CD4-positive, alpha-beta memory T cell (primary cell): ENCODE measurements around the gene MLLT1. TPM values are rescaled to one million over a fixed set of nuclear protein-coding genes. Genes with fewer than 3 reads are reported as not detected.

Source experiments
- CTCF ChIA-PET: fragments of 350-600 bp; sonication (Branson Sonifier 250); formaldehyde crosslinking; loops from one replicate; lab custom pipeline; 2021; ENCODE audit warnings: inconsistent platforms; ENCODE audit not compliant: partially characterized antibody; lab: Charles Lee
- POLR2A ChIA-PET: fragments of 350-600 bp; sonication (Branson Sonifier 250); formaldehyde crosslinking; loops from one replicate; lab custom pipeline; 2021; ENCODE audit not compliant: partially characterized antibody; lab: Charles Lee
- DNase-seq, 5 donors: peaks; one replicate each; pipeline versions ENCODE4 v3.0.0 to v3.0.0-alpha.2; 2020 to 2022; ENCODE audit warnings: mixed read lengths in 1 of 5
- H3K27ac ChIP-seq: one replicate; pipeline ENCODE4 v1.7.0; 2013; ENCODE audit warnings: low read depth, low read length
- H3K27me3 ChIP-seq: 2 replicates; pipeline ENCODE4 v1.7.0; 2013; ENCODE audit warnings: mild to moderate bottlenecking, low read length, moderate library complexity; ENCODE audit not compliant: insufficient read depth
- H3K36me3 ChIP-seq: 2 replicates; pipeline ENCODE4 v1.7.0; 2013; ENCODE audit warnings: mild to moderate bottlenecking, low read length, moderate library complexity; ENCODE audit not compliant: insufficient read depth
- H3K4me1 ChIP-seq: 2 replicates; pipeline ENCODE4 v1.7.0; 2013; ENCODE audit warnings: mild to moderate bottlenecking, low read length, moderate library complexity; ENCODE audit not compliant: insufficient read depth
- H3K4me3 ChIP-seq, 2 donors: one replicate each; pipeline ENCODE4 v1.7.0; 2013; ENCODE audit warnings: low read length in 2 of 2, mild to moderate bottlenecking in 1 of 2
- H3K9me3 ChIP-seq, 2 donors: one replicate each; pipeline ENCODE4 v1.7.0; 2013; ENCODE audit warnings: low read length in 2 of 2, control low read depth in 1 of 2; ENCODE audit not compliant: control insufficient read depth in 1 of 2
- H3K27ac Mint-ChIP-seq, 7 donors: one replicate each; pipeline ENCODE4 v1.8.0; 2020 to 2021; ENCODE audit warnings: mixed read lengths in 7 of 7, mild to moderate bottlenecking in 6 of 7, inconsistent platforms in 3 of 7, moderate library complexity in 3 of 7
- H3K27me3 Mint-ChIP-seq, 2 donors: one replicate each; pipeline ENCODE4 v1.8.0; 2020 to 2021; ENCODE audit warnings: mixed read lengths in 2 of 2
- H3K36me3 Mint-ChIP-seq, 2 donors: one replicate each; pipeline ENCODE4 v1.8.0; 2020 to 2021; ENCODE audit warnings: mixed read lengths in 2 of 2, inconsistent platforms in 1 of 2, mild to moderate bottlenecking in 1 of 2
- H3K4me1 Mint-ChIP-seq, 4 donors: one replicate each; pipeline ENCODE4 v1.8.0; 2020 to 2021; ENCODE audit warnings: mixed read lengths in 4 of 4, mild to moderate bottlenecking in 1 of 4
- H3K4me3 Mint-ChIP-seq, 8 donors: one replicate each; pipeline ENCODE4 v1.8.0; 2020 to 2021; ENCODE audit warnings: mixed read lengths in 8 of 8, mild to moderate bottlenecking in 7 of 8, moderate library complexity in 6 of 8, inconsistent platforms in 3 of 8
- H3K9me3 Mint-ChIP-seq, 8 donors: one replicate each; pipeline ENCODE4 v1.8.0; 2020 to 2021; ENCODE audit warnings: mixed read lengths in 8 of 8, mild to moderate bottlenecking in 5 of 8, inconsistent platforms in 3 of 8, moderate library complexity in 1 of 8
- intact Hi-C: fragments of 100-400 bp; cut with micrococcal nuclease; formaldehyde crosslinking; loops from one replicate; pipeline ENCODE4 v1.15.1; 2023
- polyA plus RNA-seq, 2 donors: library from polyadenylated mRNA; unstranded; fragments of 300-500 nt; fragmentation: Illumina TruSeq; gene quantifications; one replicate each; pipeline ENCODE4 v1.2.3, GENCODE V29; 2021
- total RNA-seq, 2 experiments: library from RNA; stranded (reverse); gene quantifications; one replicate each; pipeline ENCODE4 v1.2.3, GENCODE V29; 2021

MLLT1 gene
- total and polyA plus RNA-seq, 4 experiments from 2014 or later, result 0.50 to 41.7 (median 21.6) TPM

DNA sequence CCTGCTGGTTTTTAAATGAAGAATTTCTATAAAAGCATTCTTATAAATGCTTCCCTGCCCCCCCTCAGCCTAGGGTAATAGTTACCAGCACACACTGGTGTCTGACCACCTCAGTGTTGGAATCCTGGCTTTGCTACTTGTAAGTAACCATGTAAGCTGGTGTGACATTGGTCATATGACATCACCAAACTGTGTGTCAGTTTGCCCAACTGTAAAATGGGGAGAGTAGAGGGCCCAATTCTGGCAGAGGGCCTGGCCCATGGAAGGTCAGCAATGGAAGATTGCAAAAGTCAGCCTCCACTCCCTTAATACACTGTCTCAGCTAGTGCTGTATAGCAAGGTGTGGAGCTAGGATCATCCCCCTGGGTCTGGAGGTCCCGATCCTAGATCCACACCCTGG is 112.7 kb downstream of the MLLT1 start:
- Mint-ChIP-seq H3K4me1 (peaks cover 1 to 6% (median 4%) of the 10 kb centered on the region in 4 donors), H3K9me3 (peaks cover 2 to 27% (median 8%) of the 10 kb centered on the region in 8 donors), H3K27ac (no peak overlapping the region), H3K4me3 (no peak overlapping the region), H3K27me3 (peaks cover 0 to 4% of the 10 kb centered on the region in 2 donors), H3K36me3 (peaks cover 1 to 3% of the 10 kb centered on the region in 2 donors)
- Histone ChIP-seq H3K9me3 (peaks cover 0 to 4% of the 10 kb centered on the region in 2 donors), H3K36me3 (no peaks in the 10 kb centered on the region), H3K4me3 (no peak overlapping the region), H3K27ac (no peak overlapping the region), H3K4me1 (no peaks in the 10 kb centered on the region), H3K27me3 (no peaks in the 10 kb centered on the region)
- no peak for DNase-seq
- POLR2A ChIA-PET, result no interaction called here
- intact Hi-C loops, result no loop called here
- CTCF ChIA-PET, result interaction anchor here (1.2 to 1.3 kb wide), 4 partner anchors 10 to 133 kb away, joined by 3 to 6 read pairs (median 3); no protein-coding TSS in a partner anchor

DNA sequence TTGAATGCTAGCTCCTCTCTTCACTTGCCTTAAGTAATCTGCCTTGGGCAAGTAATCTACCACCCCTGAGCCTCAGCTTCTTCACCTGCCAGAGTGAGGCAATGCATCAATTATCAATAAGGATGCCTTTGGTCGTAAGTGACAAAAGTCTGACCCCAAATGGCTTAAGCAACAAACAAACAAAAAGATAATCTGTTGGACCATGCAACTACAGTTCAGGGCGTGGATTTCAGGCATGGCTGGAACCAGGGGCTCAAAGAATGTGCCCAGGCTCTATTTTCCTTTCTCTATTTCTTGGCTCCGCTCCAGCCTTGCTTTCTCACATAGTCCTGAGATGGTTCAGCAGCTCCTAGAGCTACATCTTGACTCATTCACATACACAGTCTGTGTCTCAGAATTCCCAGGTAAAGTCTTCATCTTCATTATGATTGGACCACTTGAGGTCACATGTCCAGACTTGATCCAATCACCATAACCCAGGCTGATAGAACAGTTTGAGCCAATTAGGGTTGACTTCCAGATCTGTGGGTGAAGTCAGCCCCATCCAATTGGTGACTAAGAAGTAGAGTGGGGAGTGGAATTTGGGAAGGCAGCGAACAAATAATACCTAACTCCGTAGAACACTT is 114.8 kb downstream of the MLLT1 start:
- Mint-ChIP-seq H3K27me3 (no peaks in the 10 kb centered on the region), H3K9me3 (peaks cover 0 to 11% (median 0%) of the 10 kb centered on the region in 8 donors), H3K4me3 (no peak overlapping the region), H3K36me3 (no peaks in the 10 kb centered on the region), H3K4me1 (peaks cover 9 to 15% (median 12%) of the 10 kb centered on the region in 4 donors), H3K27ac (no peak overlapping the region)
- Histone ChIP-seq H3K36me3 (no peaks in the 10 kb centered on the region), H3K27me3 (no peaks in the 10 kb centered on the region), H3K4me1 (peaks cover 8% of the 10 kb centered on the region), H3K27ac (no peak overlapping the region), H3K9me3 (no peaks in the 10 kb centered on the region), H3K4me3 (no peak overlapping the region)
- ChIA-PET CTCF (interaction anchor here (0.7 to 1.5 kb wide), 3 partner anchors 39 to 215 kb away, joined by 3 to 7 read pairs (median 3); no protein-coding TSS in a partner anchor), POLR2A (no interaction called here)
- no peak for DNase-seq
- intact Hi-C loops, result no loop called here

DNA sequence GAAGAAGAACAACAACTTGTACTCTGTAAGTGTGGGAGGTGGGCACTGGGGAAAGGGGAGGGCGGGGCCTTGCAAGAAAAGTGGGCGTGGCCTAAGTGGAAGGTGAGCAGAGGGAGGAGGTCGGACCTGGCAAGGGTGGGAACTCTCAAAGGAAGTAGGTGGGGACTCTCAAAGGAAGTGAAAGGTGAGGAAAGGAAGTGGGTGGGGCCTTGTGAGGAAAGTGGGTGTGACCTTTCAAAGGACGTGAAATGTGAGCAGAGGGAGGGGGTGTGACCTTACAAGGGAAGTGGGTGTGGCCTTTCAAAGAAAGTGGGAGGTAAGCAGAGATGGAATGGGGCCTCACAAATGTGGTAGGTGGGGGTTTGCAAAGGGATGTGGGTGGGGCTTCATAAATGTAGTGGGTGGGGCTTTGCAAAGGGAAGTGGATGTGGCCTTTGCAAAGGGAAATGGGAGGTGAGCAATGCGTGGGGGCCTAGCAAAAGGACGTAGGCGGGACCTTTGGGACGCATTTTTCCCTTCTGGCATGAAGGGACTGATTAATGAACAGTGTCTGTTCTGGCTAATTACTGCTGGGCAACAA is 118.4 kb downstream of the MLLT1 start:
- Histone ChIP-seq H3K27ac (no peak overlapping the region), H3K4me3 (no peak overlapping the region), H3K4me1 (peaks cover 8% of the 10 kb centered on the region), H3K9me3 (no peaks in the 10 kb centered on the region), H3K36me3 (no peaks in the 10 kb centered on the region), H3K27me3 (no peaks in the 10 kb centered on the region)
- H3K4me3 Mint-ChIP-seq, result peak overlapping the region; percentile 9 to 62 (median 44)
- intact Hi-C loops, result no loop called here
- H3K4me1 Mint-ChIP-seq, result peaks cover 9 to 17% (median 12%) of the 10 kb centered on the region in 4 donors
- no peaks in the 10 kb centered on the region for H3K27me3 Mint-ChIP-seq
- ChIA-PET POLR2A (no interaction called here), CTCF (no interaction called here)
- peak overlapping the region in 6 of 7 donors; percentile 35 to 93 (median 78) for H3K27ac Mint-ChIP-seq
- H3K9me3 Mint-ChIP-seq, result peaks cover 2 to 22% (median 9%) of the 10 kb centered on the region in 8 donors
- H3K36me3 Mint-ChIP-seq, result no peaks in the 10 kb centered on the region
- peak; percentile 69 to 88 (median 83) for DNase-seq

Other genes with a start within 250 kb of the MLLT1 start
- gene RFX2, start 169.5 kb downstream of the MLLT1 start, total RNA-seq, result 1 to 10 TPM; 5.6 to 6.7 TPM
- gene RFX2, start 169.5 kb downstream of the MLLT1 start, polyA plus RNA-seq, result 1 to 10 TPM; 3.6 to 6.0 TPM
- gene ACSBG2, start 144.3 kb downstream of the MLLT1 start, total RNA-seq, result not detected
- gene ACSBG2, start 144.3 kb downstream of the MLLT1 start, polyA plus RNA-seq, result not detected
- 1 to 10 TPM in 1 of 2 experiments, under 1 TPM in 1; 0.67 to 1.3 TPM for gene ACER1, start 53.6 kb upstream of the MLLT1 start, total RNA-seq
- 1 to 10 TPM in 1 of 2 donors, under 1 TPM in 1; 0.90 to 1.1 TPM for gene ACER1, start 53.6 kb upstream of the MLLT1 start, polyA plus RNA-seq
- 10 to 100 TPM; 70.8 to 71.3 TPM for gene CLPP, start 81.6 kb upstream of the MLLT1 start, total RNA-seq
- gene CLPP, start 81.6 kb upstream of the MLLT1 start, polyA plus RNA-seq, result 100 to 1,000 TPM; 160 to 212 TPM
- gene ALKBH7, start 92.8 kb upstream of the MLLT1 start, total RNA-seq, result 10 to 100 TPM; 67.4 to 73.4 TPM
- 10 to 100 TPM; 72.3 to 88.1 TPM for gene ALKBH7, start 92.8 kb upstream of the MLLT1 start, polyA plus RNA-seq
- gene PSPN, start 96.0 kb upstream of the MLLT1 start, total RNA-seq, result 1 to 10 TPM; 4.6 to 5.2 TPM
- under 1 TPM; 0.38 to 0.61 TPM for gene PSPN, start 96.0 kb upstream of the MLLT1 start, polyA plus RNA-seq
- gene GTF2F1, start 113.2 kb upstream of the MLLT1 start, total RNA-seq, result 10 to 100 TPM; 56.3 to 57.7 TPM
- 10 to 100 TPM in 1 of 2 donors, 1 to 10 TPM in 1; 6.6 to 27.5 TPM for gene GTF2F1, start 113.2 kb upstream of the MLLT1 start, polyA plus RNA-seq
- 100 to 1,000 TPM; 168 to 169 TPM for gene KHSRP, start 144.8 kb upstream of the MLLT1 start, total RNA-seq
- gene KHSRP, start 144.8 kb upstream of the MLLT1 start, polyA plus RNA-seq, result 10 to 100 TPM in 1 of 2 donors, 1 to 10 TPM in 1; 4.3 to 25.3 TPM
- gene SLC25A41, start 153.8 kb upstream of the MLLT1 start, total RNA-seq, result not detected
- not detected for gene SLC25A41, start 153.8 kb upstream of the MLLT1 start, polyA plus RNA-seq
- gene SLC25A23, start 179.8 kb upstream of the MLLT1 start, total RNA-seq, result 10 to 100 TPM; 24.9 to 25.5 TPM
- gene SLC25A23, start 179.8 kb upstream of the MLLT1 start, polyA plus RNA-seq, result 10 to 100 TPM in 1 of 2 donors, 1 to 10 TPM in 1; 8.2 to 24.3 TPM
- gene CRB3, start 184.3 kb upstream of the MLLT1 start, total RNA-seq, result 1 to 10 TPM; 4.2 to 5.1 TPM
- 10 to 100 TPM in 1 of 2 donors, 1 to 10 TPM in 1; 4.3 to 10.3 TPM for gene CRB3, start 184.3 kb upstream of the MLLT1 start, polyA plus RNA-seq
- 100 to 1,000 TPM; 105 to 113 TPM for gene DENND1C, start 201.8 kb upstream of the MLLT1 start, total RNA-seq
- gene DENND1C, start 201.8 kb upstream of the MLLT1 start, polyA plus RNA-seq, result 10 to 100 TPM; 39.6 to 77.8 TPM
- 1 to 10 TPM; 3.9 to 4.7 TPM for gene TUBB4A, start 222.3 kb upstream of the MLLT1 start, total RNA-seq
- 1 to 10 TPM; 1.5 to 1.9 TPM for gene TUBB4A, start 222.3 kb upstream of the MLLT1 start, polyA plus RNA-seq